Right renal pelvis (tissue), 4 donors: ENCODE data around the gene DRC7. TPM values are rescaled to one million over a fixed set of nuclear protein-coding genes. Genes with fewer than 3 reads are reported as not detected.
A peak's percentile ranks its signal among the peaks of the same experiment; 100 is the strongest.
"Not testable (repeated sequence)": the region's sequence is repeated elsewhere in the genome, so short reads cannot be mapped to it uniquely, and the experiment has no call there.

Experiments used
- DNase-seq, 4 donors: peaks; one replicate each; pipeline ENCODE4 v3.0.0-alpha.2; 2013; ENCODE audit warnings: low read depth in 4 of 4, low spot score in 3 of 4, missing footprints in 1 of 4
- polyA plus RNA-seq, 4 donors: library from polyadenylated mRNA; unstranded; fragments of 120-200 nt; gene quantifications; one replicate each; pipeline ENCODE4 v1.2.1, GENCODE V29; 2013; ENCODE audit not compliant: insufficient read length in 4 of 4

Gene DRC7
- polyA plus RNA-seq, 4 donors = 2.1 to 3.0 (median 2.9) TPM

DNA sequence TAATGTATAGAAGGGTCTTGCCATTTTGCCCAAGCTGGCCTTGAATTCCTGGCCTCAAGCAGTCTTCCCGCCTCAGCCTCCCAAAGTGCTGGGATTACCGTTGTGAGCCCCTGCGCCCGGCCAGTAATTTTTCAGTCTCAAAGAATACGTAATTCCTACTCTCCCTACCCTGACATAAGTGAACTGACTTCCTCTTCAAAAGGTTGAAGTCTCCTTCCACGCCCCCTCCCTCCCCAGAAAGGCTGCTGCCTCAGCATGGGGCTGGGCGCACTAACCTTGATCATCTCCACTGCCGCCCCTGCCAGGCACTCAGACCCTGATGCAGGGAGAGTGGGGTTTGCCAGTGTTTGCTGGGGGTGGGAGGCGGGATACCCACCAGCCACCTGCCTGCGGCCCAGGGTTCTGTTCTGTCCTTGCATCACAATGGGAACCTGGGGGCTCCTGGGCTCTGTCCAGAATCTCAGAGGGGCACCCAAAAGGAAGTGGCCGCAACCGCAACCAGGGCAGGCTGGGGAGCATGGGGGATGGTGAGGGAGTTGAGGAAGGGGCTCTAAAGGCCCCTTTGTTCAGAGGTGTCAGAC, 80.2 kb downstream of the DRC7 start:
- no peak for DNase-seq

DNA sequence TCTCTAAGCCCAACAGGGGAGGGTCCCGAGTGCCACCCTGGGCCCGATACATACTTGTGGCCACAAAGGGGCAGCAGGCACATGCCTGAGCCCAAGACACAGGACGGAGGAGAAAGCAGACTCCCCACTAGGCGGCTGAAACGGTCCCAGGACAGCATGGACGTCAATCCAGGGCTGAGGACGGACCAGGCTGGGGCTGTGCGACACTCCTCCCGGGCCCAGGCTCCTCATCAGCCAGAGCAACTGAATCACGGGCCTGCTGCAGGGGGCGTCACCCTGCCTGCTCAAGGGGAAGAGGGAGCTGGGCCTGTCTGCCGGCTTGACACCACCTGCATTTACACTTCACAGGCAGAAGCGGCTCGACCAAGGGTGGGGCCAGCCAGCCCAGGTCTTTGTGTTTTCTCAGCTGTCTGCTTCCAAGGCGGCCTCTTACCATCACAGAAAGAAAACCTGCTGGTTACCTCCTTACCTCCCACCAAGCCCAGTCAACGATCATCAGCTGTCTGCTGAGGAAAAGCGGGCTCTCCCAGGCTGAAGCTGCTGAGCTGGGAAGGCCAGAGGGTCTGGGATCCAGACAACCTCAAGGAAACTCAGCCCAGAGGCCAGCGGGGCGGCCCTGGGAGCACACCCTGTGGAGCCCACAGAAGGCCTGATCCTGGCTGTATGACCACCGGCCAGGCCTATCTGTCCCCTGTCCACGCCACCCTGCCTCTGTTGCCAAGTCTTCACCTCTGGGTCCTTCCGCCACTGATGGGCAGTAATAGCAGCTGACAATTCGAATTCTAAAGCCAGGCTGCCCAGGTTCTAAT, 81.3 kb downstream of the DRC7 start:
- DNase-seq = peak in 1 of 4 donors; percentile 40

DNA sequence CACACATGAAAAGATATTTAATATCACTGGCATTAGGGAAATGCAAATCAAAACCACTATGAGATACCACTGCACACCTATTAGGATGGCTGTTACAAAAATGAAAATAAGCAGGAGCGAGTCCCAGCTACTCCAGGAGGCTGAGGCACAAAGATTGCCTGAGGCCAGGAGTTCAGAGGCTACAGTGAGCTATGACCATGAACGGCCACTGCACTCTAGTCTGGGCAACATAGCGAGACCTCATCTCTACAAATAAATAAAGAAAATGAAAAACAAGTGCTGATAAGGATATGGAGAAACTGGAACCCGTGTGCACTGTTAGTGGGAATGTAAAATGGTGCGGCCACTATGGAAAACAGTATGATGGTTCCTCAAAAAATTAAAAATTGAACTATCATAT, 84.1 kb downstream of the DRC7 start:
- DNase-seq = no peak

DNA sequence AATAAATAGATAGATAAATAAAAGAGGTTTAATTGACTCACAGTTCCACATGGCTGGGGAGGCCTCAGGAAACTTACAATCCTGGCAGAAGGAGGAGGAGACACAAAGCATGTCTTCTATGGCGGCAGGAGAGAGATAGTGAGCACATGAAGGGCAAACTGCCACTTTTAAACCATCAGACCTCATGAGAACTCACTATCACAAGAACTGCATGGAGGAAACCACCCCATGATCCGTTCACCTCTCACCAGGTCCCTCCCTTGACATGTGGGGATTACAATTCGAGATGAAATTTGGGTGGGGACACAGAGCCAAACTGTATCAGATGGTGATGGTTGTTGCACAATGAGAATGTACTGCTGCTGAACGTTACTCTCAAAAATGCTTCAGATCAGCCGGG, 85.2 kb downstream of the DRC7 start:
- not testable (repeated sequence) for DNase-seq

DNA sequence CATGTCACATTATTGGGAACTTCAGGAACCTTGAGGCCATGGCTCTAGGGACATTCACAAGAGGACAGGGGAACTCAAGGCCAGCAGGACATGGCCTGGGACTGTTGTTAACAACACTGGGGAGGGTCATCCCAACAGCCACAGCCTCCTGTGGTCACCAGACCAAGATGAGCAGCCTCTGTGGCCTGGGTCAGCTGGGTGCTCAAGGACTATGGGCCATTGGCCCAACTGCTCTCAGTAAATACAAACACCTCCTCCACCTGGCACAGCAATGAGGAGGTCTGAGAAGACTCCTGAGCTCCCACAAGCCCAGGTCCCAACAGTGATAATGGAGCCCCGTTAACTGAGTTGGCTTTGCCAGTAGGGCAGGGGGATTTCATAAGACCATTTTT, 86.7 kb downstream of the DRC7 start:
- DNase-seq = no peak

Other genes starting within 250 kb of the DRC7 start
- 10 to 100 TPM; 80.1 to 94.1 (median 85.2) TPM for gene CIAPIN1, start 247.4 kb upstream of the DRC7 start, polyA plus RNA-seq
- gene COQ9, start 247.3 kb upstream of the DRC7 start, polyA plus RNA-seq = 10 to 100 TPM; 90.1 to 95.8 (median 91.5) TPM
- 10 to 100 TPM; 80.0 to 87.7 (median 84.5) TPM for gene POLR2C, start 232.1 kb upstream of the DRC7 start, polyA plus RNA-seq
- gene DOK4, start 208.3 kb upstream of the DRC7 start, polyA plus RNA-seq = 10 to 100 TPM; 33.1 to 35.0 (median 34.1) TPM
- 10 to 100 TPM; 17.5 to 20.3 (median 18.0) TPM for gene CCDC102A, start 158.2 kb upstream of the DRC7 start, polyA plus RNA-seq
- 1 to 10 TPM in 3 of 4 donors, under 1 TPM in 1; 0.82 to 1.4 (median 1.2) TPM for gene ADGRG5, start 152.2 kb upstream of the DRC7 start, polyA plus RNA-seq
- gene ADGRG1, start 66.2 kb upstream of the DRC7 start, polyA plus RNA-seq = 10 to 100 TPM; 83.3 to 89.7 (median 84.5) TPM
- gene ADGRG3, start 26.5 kb upstream of the DRC7 start, polyA plus RNA-seq = under 1 TPM in 3 of 4 donors, not detected in 1; 0.10 to 0.36 (median 0.21) TPM
- 10 to 100 TPM; 17.5 to 24.4 (median 20.7) TPM for gene KATNB1, start 41.0 kb downstream of the DRC7 start, polyA plus RNA-seq
- gene KIFC3, start 107.7 kb downstream of the DRC7 start, polyA plus RNA-seq = 10 to 100 TPM; 48.6 to 67.8 (median 50.9) TPM